Activated naive CD8-positive, alpha-beta T cell treated with anti-CD3 and anti-CD28 coated beads, Interleukin-2, amount 50 U/mL, for 24 hours (primary cell): Measurements from ENCODE around the gene MYO5B.
A peak's percentile ranks its signal among the peaks of the same experiment; 100 is the strongest.
"Not testable (repeated sequence)": the region's sequence is repeated elsewhere in the genome, so short reads cannot be mapped to it uniquely, and the experiment has no call there.

Source experiments
- ATAC-seq: fragments of 150-1000 bp; cut with Tn5 transposase; one replicate; pipeline ENCODE4 v1.10.0; 2021
- DNase-seq: peaks from one replicate; pipeline ENCODE4 v3.0.0; 2021
- H3K27ac Mint-ChIP-seq: one replicate; pipeline ENCODE4 v1.8.0; 2021; ENCODE audit warnings: mild to moderate bottlenecking, mixed read lengths
- H3K27me3 Mint-ChIP-seq: one replicate; pipeline ENCODE4 v1.8.0; 2021; ENCODE audit warnings: mixed read lengths
- H3K36me3 Mint-ChIP-seq: one replicate; pipeline ENCODE4 v1.8.0; 2021; ENCODE audit warnings: low read depth, mixed read lengths
- H3K4me1 Mint-ChIP-seq: one replicate; pipeline ENCODE4 v1.8.0; 2021; ENCODE audit warnings: mixed read lengths
- H3K4me3 Mint-ChIP-seq: one replicate; pipeline ENCODE4 v1.8.0; 2021; ENCODE audit warnings: mild to moderate bottlenecking, moderate library complexity, mixed read lengths
- H3K9me3 Mint-ChIP-seq: one replicate; pipeline ENCODE4 v1.8.0; 2021; ENCODE audit warnings: mixed read lengths

MYO5B gene

GRCh38 chr18:50114448-50114847, 80.5 kb downstream of the MYO5B start:
- Mint-ChIP-seq H3K36me3 (no peaks in the 10 kb centered on the region), H3K4me1 (no peaks in the 10 kb centered on the region), H3K27me3 (peaks cover 18% of the 10 kb centered on the region), H3K9me3 (no peaks in the 10 kb centered on the region), H3K4me3 (no peak overlapping the region), H3K27ac (no peak overlapping the region)
- DNase-seq (no peak), ATAC-seq (no peak)

- no peaks in the 10 kb centered on the region for H3K9me3 Mint-ChIP-seq
- H3K27me3 Mint-ChIP-seq = peaks cover 18% of the 10 kb centered on the region
- H3K27ac Mint-ChIP-seq = no peak overlapping the region
- H3K4me1 Mint-ChIP-seq = no peaks in the 10 kb centered on the region
- H3K4me3 Mint-ChIP-seq = no peak overlapping the region
- DNase-seq (no peak), ATAC-seq (no peak)
- no peaks in the 10 kb centered on the region for H3K36me3 Mint-ChIP-seq
These were observed 81.2 kb downstream of the MYO5B start for GRCh38 chr18:50113726-50114125.

GRCh38 chr18:50111398-50111797, 83.5 kb downstream of the MYO5B start:
- H3K36me3 Mint-ChIP-seq = no peaks in the 10 kb centered on the region
- ATAC-seq = no peak
- H3K4me3 Mint-ChIP-seq = no peak overlapping the region
- H3K27me3 Mint-ChIP-seq = peaks cover 20% of the 10 kb centered on the region
- no peaks in the 10 kb centered on the region for H3K9me3 Mint-ChIP-seq
- no peak for DNase-seq
- no peak overlapping the region for H3K27ac Mint-ChIP-seq
- no peaks in the 10 kb centered on the region for H3K4me1 Mint-ChIP-seq

- H3K27ac Mint-ChIP-seq = no peak overlapping the region
- ATAC-seq (no peak), DNase-seq (no peak)
- H3K4me1 Mint-ChIP-seq = no peaks in the 10 kb centered on the region
- peaks cover 12% of the 10 kb centered on the region for H3K27me3 Mint-ChIP-seq
- H3K9me3 Mint-ChIP-seq = no peaks in the 10 kb centered on the region
- no peak overlapping the region for H3K4me3 Mint-ChIP-seq
- H3K36me3 Mint-ChIP-seq = no peaks in the 10 kb centered on the region
These were observed 87.4 kb downstream of the MYO5B start for GRCh38 chr18:50107468-50107977.

- Mint-ChIP-seq H3K27ac (no peak overlapping the region), H3K9me3 (no peaks in the 10 kb centered on the region), H3K4me1 (no peaks in the 10 kb centered on the region), H3K4me3 (no peak overlapping the region), H3K27me3 (peaks cover 11% of the 10 kb centered on the region), H3K36me3 (no peaks in the 10 kb centered on the region)
- no peak for DNase-seq
- ATAC-seq = no peak
These were observed 89.9 kb downstream of the MYO5B start for GRCh38 chr18:50105027-50105426.

- H3K4me1 Mint-ChIP-seq = no peaks in the 10 kb centered on the region
- H3K27me3 Mint-ChIP-seq = peaks cover 11% of the 10 kb centered on the region
- H3K27ac Mint-ChIP-seq = no peak overlapping the region
- DNase-seq = no peak
- no peak overlapping the region for H3K4me3 Mint-ChIP-seq
- ATAC-seq = no peak
- no peaks in the 10 kb centered on the region for H3K9me3 Mint-ChIP-seq
- H3K36me3 Mint-ChIP-seq = no peaks in the 10 kb centered on the region
These were observed 90.5 kb downstream of the MYO5B start for GRCh38 chr18:50104421-50104820.

- Mint-ChIP-seq H3K9me3 (no peaks in the 10 kb centered on the region), H3K4me3 (no peak overlapping the region), H3K27ac (no peak overlapping the region), H3K27me3 (peaks cover 17% of the 10 kb centered on the region), H3K4me1 (no peaks in the 10 kb centered on the region), H3K36me3 (no peaks in the 10 kb centered on the region)
- ATAC-seq = no peak
- no peak for DNase-seq
These were observed 95.1 kb downstream of the MYO5B start for GRCh38 chr18:50099725-50100407.

- no peaks in the 10 kb centered on the region for H3K4me1 Mint-ChIP-seq
- peaks cover 18% of the 10 kb centered on the region for H3K27me3 Mint-ChIP-seq
- H3K9me3 Mint-ChIP-seq = no peaks in the 10 kb centered on the region
- no peak for DNase-seq
- H3K4me3 Mint-ChIP-seq = no peak overlapping the region
- H3K27ac Mint-ChIP-seq = no peak overlapping the region
- H3K36me3 Mint-ChIP-seq = no peaks in the 10 kb centered on the region
- peak; percentile 15 for ATAC-seq
These were observed 97.2 kb downstream of the MYO5B start for GRCh38 chr18:50097702-50098101.

- peaks cover 16% of the 10 kb centered on the region for H3K27me3 Mint-ChIP-seq
- DNase-seq = no peak
- no peaks in the 10 kb centered on the region for H3K9me3 Mint-ChIP-seq
- H3K4me1 Mint-ChIP-seq = no peaks in the 10 kb centered on the region
- no peak for ATAC-seq
- no peak overlapping the region for H3K4me3 Mint-ChIP-seq
- no peaks in the 10 kb centered on the region for H3K36me3 Mint-ChIP-seq
- no peak overlapping the region for H3K27ac Mint-ChIP-seq
These were observed 98.0 kb downstream of the MYO5B start for GRCh38 chr18:50096766-50097435.

GRCh38 chr18:50094786-50095185, 100.2 kb downstream of the MYO5B start:
- not testable (repeated sequence) for H3K4me1 Mint-ChIP-seq, H3K27ac Mint-ChIP-seq, H3K4me3 Mint-ChIP-seq, ATAC-seq, DNase-seq, H3K36me3 Mint-ChIP-seq, H3K9me3 Mint-ChIP-seq
- H3K27me3 Mint-ChIP-seq = peaks cover 21% of the 10 kb centered on the region

- no peaks in the 10 kb centered on the region for H3K36me3 Mint-ChIP-seq
- H3K27me3 Mint-ChIP-seq = peaks cover 21% of the 10 kb centered on the region
- no peak overlapping the region for H3K27ac Mint-ChIP-seq
These were observed 100.7 kb downstream of the MYO5B start for GRCh38 chr18:50094221-50094773.

GRCh38 chr18:50093366-50094064, 101.4 kb downstream of the MYO5B start:
- DNase-seq (no peak), ATAC-seq (no peak)
- H3K27me3 Mint-ChIP-seq = peaks cover 21% of the 10 kb centered on the region
- no peak overlapping the region for H3K4me3 Mint-ChIP-seq
- H3K27ac Mint-ChIP-seq = no peak overlapping the region
- no peaks in the 10 kb centered on the region for H3K9me3 Mint-ChIP-seq
- no peaks in the 10 kb centered on the region for H3K4me1 Mint-ChIP-seq
- no peaks in the 10 kb centered on the region for H3K36me3 Mint-ChIP-seq

More at GRCh38 chr18:50094221-50094773, 100.7 kb downstream of the MYO5B start:
- no peak overlapping the region for H3K4me3 Mint-ChIP-seq
- H3K4me1 Mint-ChIP-seq = no peaks in the 10 kb centered on the region
- no peaks in the 10 kb centered on the region for H3K9me3 Mint-ChIP-seq
- ATAC-seq (no peak), DNase-seq (no peak)

- Mint-ChIP-seq H3K27ac (no peak overlapping the region), H3K4me3 (no peak overlapping the region), H3K27me3 (peaks cover 21% of the 10 kb centered on the region), H3K36me3 (no peaks in the 10 kb centered on the region), H3K9me3 (no peaks in the 10 kb centered on the region), H3K4me1 (no peaks in the 10 kb centered on the region)
- DNase-seq (no peak), ATAC-seq (no peak)
These were observed 102.6 kb downstream of the MYO5B start for GRCh38 chr18:50092245-50092805.

- no peak overlapping the region for H3K4me3 Mint-ChIP-seq
- no peak for DNase-seq
- H3K9me3 Mint-ChIP-seq = no peaks in the 10 kb centered on the region
- no peaks in the 10 kb centered on the region for H3K36me3 Mint-ChIP-seq
- H3K27me3 Mint-ChIP-seq = peaks cover 18% of the 10 kb centered on the region
- ATAC-seq = no peak
- H3K27ac Mint-ChIP-seq = no peak overlapping the region
- H3K4me1 Mint-ChIP-seq = no peaks in the 10 kb centered on the region
These were observed 103.3 kb downstream of the MYO5B start for GRCh38 chr18:50091509-50092244.
